Stimulated activated CD8-positive, alpha-beta memory T cell treated with anti-CD3 and anti-CD28 coated beads, Interleukin-2, amount 100 ng/mL, for 48 hours (primary cell): ENCODE results near the gene MEGF10.

Experiments
- DNase-seq, 2 donors: peaks; one replicate each; pipeline ENCODE4 v3.0.0-alpha.2; 2020; ENCODE audit warnings: low read depth in 2 of 2

Gene MEGF10

DNA sequence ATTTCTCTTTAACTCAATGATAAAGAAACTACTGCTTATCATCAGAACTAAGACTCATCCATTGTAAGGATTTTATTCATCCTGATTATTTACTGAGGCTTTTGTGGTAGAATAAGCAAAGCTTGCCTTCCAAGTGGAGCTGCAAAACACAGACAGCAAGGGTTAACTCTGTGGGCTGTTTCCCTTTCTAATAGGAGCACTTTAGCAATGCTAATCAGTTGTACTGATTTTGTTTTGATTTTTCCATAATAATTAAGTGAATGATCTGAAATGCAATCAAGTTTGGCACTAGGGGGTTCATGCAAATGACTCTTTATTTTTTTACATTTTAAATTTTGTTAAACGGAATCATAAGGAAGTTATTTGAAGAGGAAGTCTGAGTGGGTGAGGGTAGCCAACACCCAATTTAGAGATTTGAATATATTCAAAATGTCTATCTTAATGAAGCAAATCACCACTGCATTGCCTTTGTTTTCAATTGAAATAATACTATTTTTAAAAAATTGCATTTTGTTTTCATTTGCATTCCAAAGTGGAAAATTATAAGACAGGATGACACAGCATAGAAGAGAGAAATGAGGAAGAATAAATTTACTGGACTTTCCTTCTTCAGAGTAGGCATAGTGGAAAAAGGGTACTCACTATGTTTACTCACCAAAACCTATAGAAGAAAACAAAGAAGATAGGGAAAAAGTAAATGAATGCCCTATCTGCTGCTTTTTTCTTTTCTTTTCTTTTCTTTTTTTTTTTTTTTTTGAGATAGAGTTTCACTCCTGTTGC is 36.6 kb downstream of the MEGF10 start:
- no peak for DNase-seq

DNA sequence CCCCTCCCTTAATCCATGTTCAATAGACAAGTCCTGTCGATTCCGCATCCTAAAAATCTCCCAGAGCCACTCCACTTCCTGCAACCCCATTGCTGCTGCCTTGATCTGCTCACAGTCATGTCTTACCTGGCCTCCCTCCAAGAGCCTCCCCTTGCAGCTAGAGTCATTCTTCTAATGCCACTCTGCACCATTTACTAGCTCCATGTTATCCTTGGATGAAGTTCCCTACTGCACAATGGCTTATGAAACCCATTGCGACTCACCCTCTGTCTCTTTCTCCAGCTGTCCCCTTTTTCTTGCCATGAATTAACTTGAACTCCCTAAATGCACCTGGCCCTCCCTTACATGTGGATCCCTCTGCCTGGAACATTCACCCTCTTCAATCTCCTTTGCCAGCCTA is 39.5 kb downstream of the MEGF10 start:
- no peak for DNase-seq

DNA sequence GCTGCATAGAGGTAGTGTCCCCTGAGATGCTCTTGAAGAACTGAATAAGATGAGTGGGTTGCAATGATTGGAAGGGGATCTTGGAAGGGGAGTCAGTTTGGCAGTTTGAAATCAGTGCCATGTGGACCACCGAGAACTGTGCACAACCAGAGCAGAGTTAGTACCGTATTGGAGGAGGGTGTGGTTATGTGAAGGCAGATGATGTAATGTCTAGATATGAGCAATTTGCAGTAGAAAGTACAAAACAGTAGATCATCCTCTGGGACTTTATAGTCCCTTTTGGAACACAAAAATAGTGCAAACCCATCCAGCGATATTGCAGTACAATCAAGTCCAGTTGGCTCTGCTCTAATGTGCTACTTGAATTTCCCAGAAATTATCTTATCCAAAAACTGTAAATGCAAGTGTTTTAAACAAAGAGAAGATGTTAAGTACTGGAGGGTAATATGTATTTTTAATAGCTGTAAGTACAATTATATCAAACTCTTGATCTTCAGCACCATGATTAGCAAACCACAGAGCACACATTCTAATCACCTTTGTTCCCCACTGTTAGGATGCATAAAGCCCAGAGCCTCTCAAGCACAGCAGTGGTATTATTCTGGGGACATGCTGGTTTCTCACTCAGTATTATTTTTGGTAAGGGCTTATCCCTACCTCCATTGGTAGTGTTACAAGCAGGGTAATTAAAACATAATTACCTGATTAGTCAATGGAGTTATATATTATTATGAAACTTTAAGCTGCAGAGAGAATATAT is 41.5 kb downstream of the MEGF10 start:
- DNase-seq, result no peak

DNA sequence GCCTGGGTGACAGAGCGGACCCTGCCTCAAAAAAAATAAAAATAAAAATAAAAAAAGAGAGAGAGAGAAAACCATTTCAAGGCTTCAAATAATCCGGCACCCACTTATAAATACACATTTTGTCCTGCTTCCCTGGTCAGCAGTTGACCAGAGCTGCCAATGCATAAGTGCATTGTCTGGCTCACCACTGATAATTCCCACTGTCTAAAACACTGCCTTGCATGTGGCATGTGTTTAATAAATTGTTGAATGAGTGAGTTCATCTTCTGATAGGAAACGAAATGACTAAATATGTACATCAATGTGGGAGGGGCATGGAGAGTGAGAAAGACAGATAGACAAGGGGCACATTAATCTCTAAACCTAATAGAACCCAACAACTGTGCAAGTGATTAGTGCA is 42.9 kb downstream of the MEGF10 start:
- DNase-seq, result no peak

DNA sequence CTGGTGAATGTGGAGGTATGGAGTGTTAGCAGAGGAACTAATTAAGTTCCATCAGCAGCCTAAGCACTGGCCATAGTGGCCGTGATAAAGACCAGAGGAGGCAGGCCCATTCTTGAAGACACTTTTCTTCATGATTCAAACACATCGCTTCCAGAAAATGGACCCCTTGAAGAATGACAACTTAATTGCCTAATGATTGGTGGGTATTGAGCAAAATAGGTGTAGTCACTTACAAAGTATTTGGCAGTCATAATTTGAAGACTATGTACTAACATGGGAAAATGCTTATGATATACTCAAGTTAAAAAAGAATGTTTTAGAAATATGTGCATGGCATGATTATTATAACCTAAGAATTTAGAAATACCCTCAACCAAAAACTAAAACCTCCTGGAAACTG is 44.8 kb downstream of the MEGF10 start:
- no peak for DNase-seq

DNA sequence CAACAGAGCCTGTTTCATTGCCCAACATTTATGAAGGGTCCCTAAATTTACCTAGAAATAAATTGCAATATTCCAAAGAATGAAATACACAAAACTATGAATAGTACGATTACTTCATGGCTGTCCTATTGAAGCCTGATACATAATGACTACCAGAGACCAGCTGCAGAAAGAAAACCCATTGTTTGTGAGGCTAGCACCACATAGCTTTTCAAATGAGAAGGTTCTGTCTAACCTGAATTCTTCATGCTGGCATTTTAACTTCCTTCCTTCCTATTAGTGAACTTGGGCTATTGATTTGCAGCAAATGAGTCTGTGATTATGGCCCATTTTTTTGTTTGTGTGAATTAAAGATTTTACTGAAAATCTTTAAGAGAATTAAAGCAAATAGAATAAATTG is 47.3 kb downstream of the MEGF10 start:
- DNase-seq, result no peak

DNA sequence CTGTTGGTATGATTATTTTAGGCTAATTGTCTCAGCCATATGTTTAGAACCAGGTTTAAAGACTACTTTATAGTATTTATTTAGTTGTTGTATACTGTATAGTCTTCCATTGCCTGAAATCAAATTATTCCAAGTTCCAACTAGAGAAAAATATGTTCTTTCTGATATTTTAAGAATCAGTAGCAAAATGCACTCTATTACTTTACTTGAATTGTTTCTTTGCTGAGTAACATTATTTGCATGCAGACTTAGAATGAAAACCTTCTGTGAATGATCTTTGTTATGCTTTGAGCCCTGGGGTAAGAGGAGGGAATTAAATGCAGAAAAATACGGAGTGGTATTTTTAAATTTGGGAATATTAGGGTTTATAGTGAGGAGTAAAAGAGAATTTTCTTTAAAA is 47.9 kb downstream of the MEGF10 start:
- DNase-seq, result no peak

DNA sequence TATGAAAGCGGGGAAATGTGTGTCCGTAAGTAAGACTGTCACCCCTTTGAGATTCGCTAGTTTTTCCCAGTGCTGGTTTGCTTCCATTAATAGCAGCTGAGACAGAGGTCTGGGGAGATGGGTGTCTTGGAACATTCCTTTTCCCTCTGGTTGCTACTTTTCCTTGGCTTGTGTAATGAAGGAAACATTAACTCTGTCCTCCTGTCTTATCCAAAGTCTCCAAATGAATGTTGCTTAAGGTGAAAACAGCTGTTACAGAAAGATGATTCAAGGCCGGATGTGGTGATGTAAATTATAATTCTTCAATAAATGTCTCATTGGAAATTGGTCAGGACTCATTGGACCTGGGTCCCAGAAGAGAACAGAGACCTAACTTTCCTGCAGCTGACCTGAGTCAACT is 50.0 kb downstream of the MEGF10 start:
- no peak for DNase-seq

DNA sequence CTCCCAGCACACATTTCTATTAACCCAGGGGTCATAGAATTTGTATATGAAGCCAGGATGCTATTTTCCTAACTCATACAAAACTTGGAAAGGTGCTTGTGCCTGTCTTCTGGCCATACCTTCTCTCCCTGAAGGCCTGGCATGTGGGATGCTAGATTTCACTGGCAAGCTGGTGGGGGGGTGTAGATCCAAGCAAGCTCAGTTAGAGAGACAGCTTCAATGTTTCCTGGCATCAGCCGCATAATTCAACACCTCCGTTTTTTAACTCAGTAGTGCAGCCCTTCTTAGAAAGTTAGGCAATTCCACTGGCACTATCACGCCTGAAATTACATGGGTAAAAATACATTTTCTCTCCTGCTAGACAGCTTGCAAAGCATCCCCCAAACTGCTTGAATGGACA is 51.8 kb downstream of the MEGF10 start:
- no peak for DNase-seq

DNA sequence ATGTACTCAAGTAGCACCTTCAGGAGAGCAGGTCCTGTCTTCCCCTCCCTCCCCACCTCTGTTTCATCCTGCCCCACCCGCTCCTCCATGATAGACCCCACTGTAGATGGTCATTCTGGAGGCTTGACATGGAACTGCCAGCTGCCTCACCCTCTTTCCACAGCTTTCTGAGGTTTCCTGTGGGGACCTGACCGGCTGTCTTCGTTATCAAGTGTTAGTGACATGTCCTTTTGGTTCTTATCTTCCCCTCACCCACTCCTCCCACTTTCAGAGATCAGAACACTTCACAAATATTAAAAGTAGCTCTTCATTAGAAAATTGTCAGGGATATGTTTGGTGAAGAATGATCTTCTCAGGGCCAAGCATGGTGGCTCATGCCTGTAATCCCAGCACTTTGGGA is 52.7 kb downstream of the MEGF10 start:
- no peak for DNase-seq

DNA sequence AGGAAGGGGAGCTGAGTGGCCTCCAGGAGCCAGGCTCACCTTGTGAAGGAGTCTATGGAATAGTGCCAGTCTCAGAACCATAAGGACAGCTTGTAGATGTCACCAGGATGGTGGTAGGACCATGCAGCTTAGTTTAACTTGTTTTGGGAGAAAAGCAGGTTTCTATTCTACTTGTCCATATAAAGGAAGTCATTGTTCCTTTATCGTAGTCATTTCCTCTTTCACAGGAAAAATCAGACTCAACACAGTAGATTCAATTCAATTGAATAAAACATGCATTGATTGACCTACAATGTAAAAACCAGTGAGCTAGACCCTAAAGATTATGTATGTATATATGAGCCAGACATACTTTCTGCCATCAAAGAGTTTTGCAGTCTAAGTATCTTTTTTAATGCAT is 53.3 kb downstream of the MEGF10 start:
- DNase-seq, result no peak

DNA sequence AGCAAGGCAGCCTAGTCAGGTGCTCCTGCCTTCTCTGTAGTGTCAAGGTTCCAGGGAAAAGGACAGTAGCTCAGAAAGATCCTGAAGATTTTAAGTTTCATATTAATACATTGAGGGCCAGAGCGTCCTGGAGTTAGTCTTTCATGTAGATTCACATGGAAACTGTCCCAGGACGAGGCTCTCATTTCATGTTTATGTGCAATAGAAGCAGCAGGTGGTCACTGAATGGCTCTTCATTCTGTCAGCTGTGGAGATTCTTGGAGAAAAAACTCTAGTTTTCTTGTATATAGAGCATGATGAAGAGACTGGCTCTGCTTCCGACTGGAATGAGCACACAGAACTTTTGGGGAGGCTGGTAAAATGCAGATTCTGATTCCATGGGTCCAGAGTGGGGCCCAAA is 54.3 kb downstream of the MEGF10 start:
- no peak for DNase-seq

DNA sequence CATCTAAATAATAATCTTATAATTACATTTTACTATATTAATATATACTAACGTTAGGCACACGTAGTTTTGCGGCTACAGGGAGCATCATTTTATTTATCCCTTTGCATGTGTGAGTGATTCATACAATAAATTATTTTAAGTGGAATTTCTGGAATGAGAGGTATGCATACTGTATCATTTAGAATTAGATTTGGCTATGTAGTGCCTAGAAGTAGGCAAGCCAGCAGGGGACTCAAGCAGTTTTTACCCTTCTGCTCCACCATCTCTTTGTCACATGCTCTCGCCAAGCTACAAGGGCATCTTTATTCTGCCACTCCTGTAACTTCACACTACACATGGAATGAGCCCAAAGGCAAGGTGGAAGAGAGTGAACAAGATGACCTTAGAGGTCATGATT is 60.8 kb downstream of the MEGF10 start:
- DNase-seq, result no peak

DNA sequence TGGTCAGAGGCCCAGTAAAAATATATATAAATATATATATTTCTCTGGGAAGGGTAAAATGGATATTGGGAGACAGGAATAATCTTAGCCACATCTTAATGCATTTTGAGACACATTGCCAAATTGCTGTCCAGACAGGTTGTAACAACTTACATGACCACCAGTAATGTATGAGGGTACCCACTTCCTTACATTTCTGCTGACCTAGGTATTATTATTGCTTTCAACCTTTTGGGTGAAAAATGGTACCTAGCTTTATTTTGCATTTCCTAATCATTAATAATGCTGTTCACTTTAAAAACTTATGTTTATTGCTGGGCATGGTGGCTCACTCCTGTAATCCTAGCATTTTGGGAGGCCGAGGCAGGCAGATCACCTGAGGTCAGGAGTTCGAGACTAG is 61.5 kb downstream of the MEGF10 start:
- no peak for DNase-seq

DNA sequence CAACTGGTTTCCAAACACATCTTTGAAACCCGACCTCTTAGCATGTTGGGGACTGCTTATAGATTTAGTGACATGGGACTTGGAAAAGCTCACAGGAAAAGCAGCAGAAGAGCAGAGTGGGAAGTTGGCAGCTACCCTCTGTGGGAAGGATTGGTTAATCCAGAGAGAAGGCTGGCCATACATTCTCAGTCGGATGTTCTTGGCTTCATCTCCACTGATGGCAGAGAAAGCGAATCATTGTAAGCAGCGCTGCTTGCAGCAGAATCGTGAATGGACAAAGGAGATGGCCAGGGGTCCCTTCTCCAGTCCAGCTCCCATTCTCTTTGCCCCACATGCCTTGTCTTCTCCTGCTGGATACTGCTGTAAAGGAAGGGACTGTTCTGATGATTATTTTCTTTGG is 62.7 kb downstream of the MEGF10 start:
- no peak for DNase-seq

DNA sequence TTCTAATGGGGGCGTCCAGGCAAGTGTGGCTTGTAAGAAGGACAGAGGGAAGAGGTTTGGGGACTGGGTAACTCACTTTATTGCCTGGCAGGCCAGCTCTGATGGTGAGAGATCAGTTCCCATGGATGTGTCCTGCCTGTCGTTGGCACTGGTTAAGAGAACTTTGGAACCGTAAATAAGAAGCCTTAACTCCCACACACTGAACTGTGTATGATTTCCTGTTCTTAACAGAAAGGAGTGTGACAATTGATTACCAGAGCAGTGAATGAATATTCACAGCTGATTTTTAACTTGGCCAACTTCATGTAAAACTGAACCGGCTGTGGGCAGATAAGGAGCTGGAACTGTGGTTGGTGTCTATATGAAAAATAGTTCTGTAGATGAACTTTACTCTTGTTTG is 63.2 kb downstream of the MEGF10 start:
- DNase-seq, result no peak

DNA sequence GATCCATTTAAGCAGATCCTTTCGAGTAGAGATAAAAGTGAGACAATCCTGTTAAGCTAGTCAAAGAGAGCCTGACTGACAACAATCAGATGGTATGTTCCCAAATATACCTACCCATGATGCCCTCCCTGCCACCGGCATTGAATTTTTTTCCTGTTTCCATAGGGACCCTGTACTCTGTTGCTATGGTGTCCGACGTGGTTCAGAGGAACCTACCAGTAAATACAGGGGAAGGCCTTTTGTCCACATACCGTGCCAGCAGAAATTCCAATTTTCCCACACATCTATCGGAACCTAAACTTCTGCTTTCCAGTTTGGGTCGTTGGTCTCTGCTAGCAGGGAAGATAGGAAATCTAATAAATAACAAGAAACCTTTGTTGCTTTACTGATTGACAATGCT is 64.7 kb downstream of the MEGF10 start:
- no peak for DNase-seq

DNA sequence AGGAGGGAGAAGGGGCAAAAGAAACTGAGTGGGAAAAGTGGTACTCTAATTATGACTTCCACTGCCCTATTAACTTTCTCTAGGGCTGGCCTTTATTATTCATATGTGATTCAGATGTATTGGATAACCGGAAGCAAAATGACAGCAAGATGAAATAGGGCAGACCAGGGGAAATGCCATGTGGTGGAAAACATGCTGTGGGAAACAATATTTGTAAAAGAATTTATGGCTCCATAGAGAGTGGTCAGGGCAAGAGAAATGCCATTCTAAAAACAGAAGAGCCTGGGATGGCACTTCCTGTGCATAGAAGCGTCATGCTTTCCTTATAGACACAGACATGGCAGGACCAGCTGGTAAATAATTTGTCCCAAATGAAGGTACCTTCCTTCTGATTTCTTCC is 67.7 kb downstream of the MEGF10 start:
- no peak for DNase-seq

DNA sequence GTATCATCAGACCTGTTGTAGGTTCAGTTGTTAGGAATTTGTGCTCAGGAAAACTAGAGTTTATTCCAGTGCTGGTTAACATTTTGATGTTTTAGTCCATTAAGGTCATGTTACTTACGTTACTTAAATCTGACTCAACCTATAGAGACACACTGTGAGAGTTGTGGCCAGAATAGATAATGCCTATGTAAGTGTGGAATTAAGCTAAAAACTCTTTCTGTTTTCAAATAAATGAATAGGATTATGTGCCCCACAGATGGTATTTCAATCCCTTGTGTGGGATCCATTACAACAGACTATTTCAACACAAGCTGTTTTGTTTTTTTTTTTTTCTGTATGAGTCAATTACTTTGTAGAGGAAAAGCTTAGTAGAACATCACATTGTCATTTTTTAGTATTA is 68.1 kb downstream of the MEGF10 start:
- no peak for DNase-seq

DNA sequence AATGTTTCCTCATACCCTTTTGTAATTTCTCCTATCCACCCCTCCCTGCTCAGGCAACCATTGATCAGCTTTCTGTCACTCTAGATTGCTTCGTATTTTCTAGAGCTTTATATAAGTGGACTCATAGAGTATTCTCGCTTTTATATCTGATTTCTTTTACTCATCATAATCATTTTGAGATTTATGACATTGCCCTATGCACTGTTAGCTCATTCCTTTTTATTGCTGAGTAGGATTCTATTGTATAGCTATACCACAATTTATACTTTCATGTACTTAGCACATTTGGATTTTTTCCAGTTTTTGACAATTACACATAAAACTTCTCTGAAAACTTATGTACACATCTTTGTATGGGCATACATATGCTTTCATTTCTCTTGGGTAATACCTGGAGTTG is 68.9 kb downstream of the MEGF10 start:
- no peak for DNase-seq

DNA sequence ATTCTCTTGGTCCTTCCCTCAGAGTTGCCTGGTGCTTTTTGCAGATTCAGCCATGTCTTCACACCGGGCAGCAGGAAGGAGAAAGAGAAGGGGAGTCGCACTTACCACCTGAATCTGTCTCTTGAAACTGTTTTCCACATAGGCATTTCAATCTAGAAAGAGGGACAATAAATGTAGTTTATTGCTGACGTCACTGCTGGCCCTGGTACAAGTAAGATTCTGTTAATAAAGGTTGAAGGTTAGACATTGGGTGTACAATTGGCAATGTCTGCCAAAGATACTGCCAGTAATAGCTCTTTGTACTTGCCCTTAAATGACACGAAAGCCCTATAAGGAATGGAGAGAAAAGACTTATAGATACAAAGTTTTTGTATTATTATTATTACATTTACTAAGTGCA is 72.8 kb downstream of the MEGF10 start:
- DNase-seq, result no peak

DNA sequence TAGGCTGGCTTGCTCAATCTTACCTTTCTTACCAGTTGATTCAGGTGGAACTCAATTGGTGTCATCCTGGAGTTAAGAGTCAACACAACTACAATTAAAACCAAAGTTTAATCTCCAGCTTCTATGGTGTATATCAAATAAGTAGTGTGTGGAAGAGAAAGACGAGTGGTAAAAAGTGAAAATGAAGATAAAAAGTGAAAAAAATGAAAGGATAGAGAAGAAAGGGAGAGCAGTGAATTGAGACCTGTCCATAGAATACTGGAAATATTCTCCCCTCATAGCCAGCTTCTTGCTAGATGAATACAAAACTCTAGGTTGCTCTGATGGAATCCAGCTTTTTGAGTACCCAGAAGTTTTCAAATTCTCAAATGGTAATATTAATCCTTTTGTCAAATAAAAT is 76.4 kb downstream of the MEGF10 start:
- no peak for DNase-seq

DNA sequence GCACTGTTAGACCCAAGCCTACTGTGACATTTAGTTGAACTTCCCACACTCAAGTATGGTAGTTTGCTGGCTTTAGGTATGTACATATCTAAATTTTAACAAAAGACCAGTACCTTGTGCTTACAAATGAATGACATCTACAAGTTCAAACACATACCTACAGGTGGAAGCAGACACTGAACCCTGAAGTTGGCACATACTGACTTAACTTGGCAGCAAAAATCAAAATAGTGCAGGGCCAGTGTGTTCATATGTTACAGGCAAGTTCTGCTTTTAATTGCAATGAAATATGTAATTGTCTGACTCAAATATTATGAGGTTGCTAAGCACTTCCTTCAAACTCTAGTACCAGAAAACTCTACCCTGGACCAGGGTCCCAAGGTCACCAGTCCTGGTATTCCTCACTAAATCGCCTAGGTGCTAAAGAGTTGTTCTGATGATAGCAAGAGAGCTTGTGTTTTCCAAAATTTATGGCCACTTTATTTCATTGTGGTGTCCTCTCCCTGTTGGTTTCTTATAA is 77.4 kb downstream of the MEGF10 start:
- no peak for DNase-seq
